HG03432 (cell line): ENCODE measurements around the gene PRR20C.
"Not testable (repeated sequence)": the region's sequence is repeated elsewhere in the genome, so short reads cannot be mapped to it uniquely, and the experiment has no call there.

Experiments
- ATAC-seq: cut with Tn5 transposase; IDR thresholded peaks from one replicate; pipeline ENCODE4 v1.9.1; 2021; ENCODE audit warnings: mild to moderate bottlenecking, moderate library complexity; ENCODE audit not compliant: unreplicated experiment

The PRR20C gene

GRCh38 chr13:57153761-57154160, at the start of gene PRR20C:
Gene PRR20C, plus strand, starts transcription at chr13:57154061. Its CDS starts 387 bp downstream, at chr13:57154448.
- ATAC-seq: not testable (repeated sequence)

GRCh38 chr13:57114945-57115344, 38.9 kb upstream of the PRR20C start:
- no peak for ATAC-seq

GRCh38 chr13:57123681-57124080, 30.2 kb upstream of the PRR20C start:
- ATAC-seq: no peak

GRCh38 chr13:57128909-57129308, 25.0 kb upstream of the PRR20C start:
- ATAC-seq: no peak

- ATAC-seq: no peak
Measured at GRCh38 chr13:57136093-57136492, 17.8 kb upstream of the PRR20C start.

- no peak for ATAC-seq
Measured at GRCh38 chr13:57137585-57137984, 16.3 kb upstream of the PRR20C start.

GRCh38 chr13:57138988-57139387, 14.9 kb upstream of the PRR20C start:
- no peak for ATAC-seq

- ATAC-seq: not testable (repeated sequence)
Measured at GRCh38 chr13:57139781-57140180, 14.1 kb upstream of the PRR20C start.

GRCh38 chr13:57140235-57140968, 13.5 kb upstream of the PRR20C start, which contains the start of gene PRR20A:
Gene PRR20A, plus strand, starts transcription at chr13:57140918. Its CDS starts 387 bp downstream, at chr13:57141305.
- ATAC-seq: not testable (repeated sequence)

- not testable (repeated sequence) for ATAC-seq
Measured at GRCh38 chr13:57147188-57147587, 6.7 kb upstream of the PRR20C start, which contains the start of gene PRR20B. Gene PRR20B, plus strand, starts transcription at chr13:57147488. Its CDS starts 387 bp downstream, at chr13:57147875.

GRCh38 chr13:57148106-57148505, 5.8 kb upstream of the PRR20C start:
- not testable (repeated sequence) for ATAC-seq

GRCh38 chr13:57160332-57160731, 6.5 kb downstream of the PRR20C start, which contains the start of gene PRR20D:
Gene PRR20D, plus strand, starts transcription at chr13:57160632. Its CDS starts 387 bp downstream, at chr13:57161019.
- ATAC-seq: not testable (repeated sequence)

- not testable (repeated sequence) for ATAC-seq
Measured at GRCh38 chr13:57166897-57167296, 13.0 kb downstream of the PRR20C start, which contains the start of gene PRR20E. Gene PRR20E, plus strand, starts transcription at chr13:57167197. Its CDS starts 387 bp downstream, at chr13:57167584.

- ATAC-seq: no peak
Measured at GRCh38 chr13:57191667-57192066, 37.8 kb downstream of the PRR20C start.
